C4-2B (cell line): ENCODE data around the gene PTPA.

Source experiments
- H3K27ac ChIP-seq: fragments of 450-650 bp; 2 replicates; pipeline ENCODE4 v1.5.1; 2017
- ZFX ChIP-seq: fragments of 450-650 bp; IDR thresholded peaks from 2 replicates; pipeline ENCODE4 v1.6.1; 2017
- TF ChIP-seq, protein P1 (sequence below): fragments of 450-650 bp; conservative IDR thresholded peaks from 2 replicates; pipeline ENCODE4 v1.5.1; 2017; ENCODE audit warnings: mild to moderate bottlenecking

The PTPA gene

DNA sequence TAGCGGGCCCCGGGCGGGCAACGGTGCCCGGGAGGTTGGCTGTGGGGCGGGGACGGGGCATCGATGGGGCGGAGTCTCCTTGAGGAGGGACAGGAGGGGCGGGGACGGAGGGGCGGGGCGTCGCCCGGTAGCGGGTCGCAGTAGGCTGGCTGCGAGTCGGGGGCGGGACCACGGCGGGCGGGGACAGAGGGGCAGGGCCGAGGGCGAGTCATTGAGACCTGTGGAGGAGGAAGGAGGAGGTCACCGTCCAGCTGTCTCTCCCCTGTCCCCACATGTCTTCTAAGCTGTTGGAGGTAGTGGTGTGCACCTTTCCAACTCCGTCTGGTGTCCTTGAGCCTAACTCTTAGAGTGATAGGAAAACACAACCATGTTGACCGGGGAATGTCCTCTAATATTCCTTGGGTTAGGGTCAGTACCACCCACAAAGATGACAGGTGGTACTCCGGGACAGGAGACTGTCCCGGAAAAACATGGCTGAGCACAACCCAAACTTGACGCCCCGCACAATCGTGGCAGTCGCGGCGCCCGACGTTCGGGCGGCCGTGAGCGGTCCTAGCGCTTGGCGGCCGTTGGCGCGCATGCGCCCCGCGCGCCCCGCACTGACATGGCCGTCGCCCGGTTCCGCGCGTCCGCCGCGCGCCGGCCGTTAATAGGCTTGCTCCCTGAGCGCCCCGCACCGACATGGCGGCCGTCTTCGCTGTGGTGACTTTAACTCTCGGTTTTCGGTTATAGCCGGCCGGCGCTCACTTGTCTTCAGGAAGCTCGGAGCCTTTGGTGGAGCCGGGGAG, at the start of gene PTPA, which contains the start of gene CRAT:
TSS of gene PTPA (plus strand) at position 676 of the 788 bp plus-strand sequence. CDS start 186 bp downstream, outside the sequence.
TSS of gene CRAT (minus strand) at position 54 of the 788 bp plus-strand sequence. CDS start 284 bp downstream, outside the sequence.
- TF ChIP-seq, protein P1, sequence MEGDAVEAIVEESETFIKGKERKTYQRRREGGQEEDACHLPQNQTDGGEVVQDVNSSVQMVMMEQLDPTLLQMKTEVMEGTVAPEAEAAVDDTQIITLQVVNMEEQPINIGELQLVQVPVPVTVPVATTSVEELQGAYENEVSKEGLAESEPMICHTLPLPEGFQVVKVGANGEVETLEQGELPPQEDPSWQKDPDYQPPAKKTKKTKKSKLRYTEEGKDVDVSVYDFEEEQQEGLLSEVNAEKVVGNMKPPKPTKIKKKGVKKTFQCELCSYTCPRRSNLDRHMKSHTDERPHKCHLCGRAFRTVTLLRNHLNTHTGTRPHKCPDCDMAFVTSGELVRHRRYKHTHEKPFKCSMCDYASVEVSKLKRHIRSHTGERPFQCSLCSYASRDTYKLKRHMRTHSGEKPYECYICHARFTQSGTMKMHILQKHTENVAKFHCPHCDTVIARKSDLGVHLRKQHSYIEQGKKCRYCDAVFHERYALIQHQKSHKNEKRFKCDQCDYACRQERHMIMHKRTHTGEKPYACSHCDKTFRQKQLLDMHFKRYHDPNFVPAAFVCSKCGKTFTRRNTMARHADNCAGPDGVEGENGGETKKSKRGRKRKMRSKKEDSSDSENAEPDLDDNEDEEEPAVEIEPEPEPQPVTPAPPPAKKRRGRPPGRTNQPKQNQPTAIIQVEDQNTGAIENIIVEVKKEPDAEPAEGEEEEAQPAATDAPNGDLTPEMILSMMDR: no peak
- TF ChIP-seq ZFX: no peak
- peak within 1 kb of the TSS; percentile 96 for H3K27ac ChIP-seq

DNA sequence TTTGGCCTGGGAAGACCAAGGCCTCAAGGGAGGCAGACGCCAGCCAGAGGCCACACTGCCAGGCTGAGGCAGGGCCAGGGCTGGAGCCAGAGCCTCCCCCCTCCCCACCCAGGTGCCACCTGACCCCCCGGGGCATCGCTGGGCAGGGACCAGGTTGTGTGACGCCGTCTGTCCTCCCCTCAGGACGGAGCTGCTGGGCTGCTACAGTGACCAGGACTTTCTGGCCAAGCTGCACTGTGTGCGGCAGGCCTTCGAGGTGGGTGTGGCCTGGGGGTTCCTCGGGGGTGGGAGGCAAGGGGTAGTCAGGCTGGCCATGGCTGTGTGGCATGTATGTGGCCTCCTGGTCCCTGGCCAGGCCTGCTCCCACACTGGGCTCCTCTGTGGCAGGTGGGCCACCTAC, 48.2 kb upstream of the PTPA start:
- no peak for TF ChIP-seq ZFX
- TF ChIP-seq, protein P1: no peak

GRCh38 chr9:129064499-129064908, 46.7 kb upstream of the PTPA start:
- no peak overlapping the region for H3K27ac ChIP-seq
- TF ChIP-seq, protein P1: no peak
- TF ChIP-seq ZFX: no peak

More for the DNA sequence above, 48.2 kb upstream of the PTPA start:
- H3K27ac ChIP-seq: no peak overlapping the region

- TF ChIP-seq, protein P1: no peak
- no peak for TF ChIP-seq ZFX
- H3K27ac ChIP-seq: no peak overlapping the region
Measured at GRCh38 chr9:129068110-129068509, 43.1 kb upstream of the PTPA start.

DNA sequence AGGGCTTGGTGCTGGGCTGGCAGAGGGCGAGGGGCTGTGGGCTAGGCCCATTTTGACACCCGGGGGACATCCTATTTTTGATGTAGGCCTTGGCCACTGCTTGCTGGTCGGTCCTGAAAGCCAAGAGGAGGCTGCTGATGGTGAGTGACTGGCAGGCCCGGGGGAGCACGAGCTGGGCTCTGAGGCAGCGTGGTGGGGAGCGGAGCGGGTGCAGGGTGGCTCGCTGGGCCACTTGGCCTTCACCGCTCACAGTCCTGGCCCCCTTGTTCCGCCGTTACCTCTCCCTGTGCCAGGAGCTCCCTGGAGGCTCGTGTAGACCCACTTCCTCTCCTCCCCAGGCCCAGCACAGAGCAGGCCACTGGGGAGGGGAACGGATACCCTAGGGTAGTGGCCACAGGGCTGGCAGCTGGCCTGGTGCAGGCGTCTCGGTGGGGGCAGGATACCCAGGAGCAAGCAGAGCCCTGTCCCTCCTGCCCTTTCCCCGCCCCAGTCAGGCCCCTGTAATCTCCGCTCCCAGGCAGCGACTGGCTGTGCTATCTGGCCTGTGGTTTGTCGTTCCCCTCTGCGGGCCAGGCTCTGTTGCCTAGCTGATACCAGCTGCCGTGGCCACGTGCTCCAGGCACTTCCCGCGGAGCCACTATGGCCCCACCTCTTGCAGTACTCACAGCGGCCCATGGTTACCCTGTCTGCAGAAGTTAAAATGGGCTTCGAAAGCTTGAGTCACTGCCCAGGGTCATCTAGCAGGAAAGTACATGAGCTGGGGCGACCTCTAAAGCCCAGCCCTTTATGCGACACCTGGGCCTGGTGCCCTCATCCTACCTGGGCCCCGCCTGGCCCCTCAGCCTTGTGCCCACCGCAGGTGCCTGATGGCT, 42.0 kb upstream of the PTPA start:
- H3K27ac ChIP-seq: no peak overlapping the region; the same call in 1 of the 2 replicates
- TF ChIP-seq, protein P1: no peak
- no peak for TF ChIP-seq ZFX

DNA sequence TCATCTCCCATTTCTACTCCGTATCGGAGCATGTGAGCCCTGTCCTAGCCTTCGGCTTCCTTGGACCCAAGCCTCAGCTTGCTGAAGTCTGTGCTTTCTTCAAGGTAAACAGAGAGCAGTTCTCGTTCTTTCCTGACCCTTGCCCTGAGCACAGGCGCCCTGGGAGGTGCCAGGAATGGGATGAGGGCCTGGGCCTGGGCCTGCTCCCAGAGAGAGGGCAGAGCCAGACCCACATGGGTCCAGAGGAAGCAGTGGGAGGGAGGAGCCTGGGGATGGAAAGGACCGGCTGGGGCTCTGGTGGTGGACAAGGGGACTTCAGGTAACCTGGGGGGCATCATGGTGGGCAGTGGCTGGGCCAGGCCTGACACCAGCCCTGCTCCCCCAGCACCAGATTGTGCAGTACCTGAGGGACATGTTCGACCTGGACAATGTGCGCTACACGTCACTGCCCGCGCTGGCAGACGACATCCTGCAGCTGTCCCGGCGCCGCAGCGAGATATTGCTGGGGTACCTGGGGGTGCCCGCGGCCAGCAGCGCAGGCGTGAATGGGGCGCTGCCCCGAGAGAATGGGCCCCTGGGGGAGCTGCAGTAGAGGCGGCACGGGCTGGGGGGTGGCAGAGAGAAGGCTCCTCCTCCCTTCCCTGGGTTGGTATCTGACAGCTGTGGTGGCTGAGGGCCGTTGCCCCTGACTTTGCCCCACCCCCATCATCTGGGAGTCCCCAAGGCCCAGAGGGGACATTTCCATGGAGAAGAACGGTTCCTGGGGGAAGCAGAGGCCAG, 41.2 kb upstream of the PTPA start:
- no peak for TF ChIP-seq ZFX
- TF ChIP-seq, protein P1: no peak
- H3K27ac ChIP-seq: no peak overlapping the region; the same call in 1 of the 2 replicates
